ENCODE results near the gene ARHGAP24.

ARHGAP24 gene

DNA sequence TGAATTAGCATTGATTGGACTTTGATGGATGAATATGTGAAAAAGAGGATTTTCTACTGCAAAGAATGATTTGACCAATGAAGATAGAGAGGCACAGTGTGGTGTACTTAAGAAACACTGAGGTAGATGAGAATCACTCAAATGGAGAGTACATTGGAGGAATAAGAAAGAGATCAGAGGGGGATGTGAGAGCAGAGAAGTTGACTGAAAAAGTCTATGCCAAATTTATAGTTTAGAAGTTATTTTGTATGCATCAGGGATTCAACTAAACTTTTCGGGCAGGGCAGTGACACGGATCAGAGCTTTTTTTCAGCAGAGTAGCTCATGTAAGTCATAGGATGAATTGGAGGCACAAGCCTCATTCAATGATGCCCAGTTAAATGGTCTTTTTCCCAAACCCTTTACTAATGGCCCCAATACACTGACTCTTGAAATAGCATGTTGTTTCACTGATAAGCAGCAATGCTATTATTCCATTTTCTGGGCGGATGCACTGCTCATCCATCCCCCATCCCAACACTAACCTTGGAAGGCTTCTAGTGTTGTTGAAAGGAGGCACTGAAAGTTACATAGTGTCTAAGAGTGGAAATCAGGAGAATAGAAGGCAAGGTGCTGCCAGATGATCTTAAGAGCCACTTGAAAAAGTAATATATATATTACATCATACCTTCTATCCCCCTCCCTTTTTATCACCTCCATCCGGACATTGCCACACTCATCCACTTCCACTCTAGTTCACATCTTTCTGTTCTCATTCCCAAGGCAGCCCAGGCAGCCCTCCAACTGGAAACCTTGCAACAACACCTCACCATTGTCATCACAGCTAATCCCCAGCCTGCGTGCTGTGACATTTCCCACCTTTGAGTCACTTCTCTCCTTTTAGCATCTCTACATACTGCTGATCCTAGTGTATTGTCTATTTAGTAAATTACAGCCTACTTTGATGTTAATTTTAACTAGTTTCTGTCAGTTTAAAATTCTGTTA lies 46.1 kb downstream of the ARHGAP24 start:
- DNase-seq: no peak

DNA sequence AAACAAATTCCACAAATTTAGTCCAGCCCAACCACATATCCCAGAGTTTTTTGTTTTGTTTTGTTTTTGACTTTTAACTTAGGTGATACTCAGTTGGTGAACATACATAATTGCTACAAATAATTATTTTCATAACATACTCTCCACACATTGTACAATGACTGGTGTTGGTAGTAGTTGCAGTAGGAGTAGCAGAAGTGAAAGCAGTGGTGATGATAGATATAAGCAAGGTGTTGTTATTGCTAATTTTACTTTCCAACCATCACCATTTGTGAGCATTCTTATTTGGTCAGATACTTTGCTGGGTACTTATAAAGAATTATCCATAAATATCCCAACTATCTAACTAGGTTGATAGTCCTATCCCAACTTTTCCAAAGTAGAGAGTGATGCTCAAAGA lies 47.3 kb downstream of the ARHGAP24 start:
- DNase-seq: no peak

DNA sequence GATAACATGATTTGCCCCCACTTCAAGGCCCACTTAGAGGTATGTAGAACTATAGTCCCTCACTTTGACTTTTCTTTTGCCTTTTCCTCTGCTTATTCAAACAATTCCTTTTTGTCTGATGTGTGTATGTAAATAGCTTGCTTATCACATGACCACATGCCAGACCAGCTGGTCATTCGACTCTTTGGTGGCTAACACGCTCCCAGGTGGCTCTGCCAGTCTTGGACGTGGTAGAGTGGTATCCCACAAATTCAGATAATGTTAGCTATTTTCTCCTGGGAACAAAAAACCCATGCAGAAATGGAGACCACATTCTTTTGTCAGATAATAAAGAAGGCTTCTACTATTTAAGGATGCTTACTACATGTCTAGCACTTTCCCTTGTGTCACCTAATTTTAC lies 47.9 kb downstream of the ARHGAP24 start:
- no peak for DNase-seq

DNA sequence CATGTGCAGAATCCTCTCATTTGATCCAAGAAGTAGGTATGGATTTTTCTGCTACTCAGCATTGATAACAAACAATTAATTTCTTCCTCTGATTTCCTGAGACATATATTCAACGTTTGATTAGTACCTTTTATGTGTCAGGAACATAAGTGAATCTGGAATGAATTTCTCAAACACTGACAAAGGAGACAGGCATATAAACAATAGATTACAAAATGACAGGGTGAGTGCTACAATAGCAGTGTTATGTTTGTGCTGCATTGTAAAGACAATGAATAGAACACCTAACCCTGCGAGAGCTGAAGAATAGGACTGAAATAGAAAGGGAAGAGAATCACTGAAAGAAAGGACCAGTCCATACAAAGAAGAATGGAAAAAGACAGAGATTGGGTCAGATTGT lies 52.9 kb downstream of the ARHGAP24 start:
- no peak for DNase-seq

DNA sequence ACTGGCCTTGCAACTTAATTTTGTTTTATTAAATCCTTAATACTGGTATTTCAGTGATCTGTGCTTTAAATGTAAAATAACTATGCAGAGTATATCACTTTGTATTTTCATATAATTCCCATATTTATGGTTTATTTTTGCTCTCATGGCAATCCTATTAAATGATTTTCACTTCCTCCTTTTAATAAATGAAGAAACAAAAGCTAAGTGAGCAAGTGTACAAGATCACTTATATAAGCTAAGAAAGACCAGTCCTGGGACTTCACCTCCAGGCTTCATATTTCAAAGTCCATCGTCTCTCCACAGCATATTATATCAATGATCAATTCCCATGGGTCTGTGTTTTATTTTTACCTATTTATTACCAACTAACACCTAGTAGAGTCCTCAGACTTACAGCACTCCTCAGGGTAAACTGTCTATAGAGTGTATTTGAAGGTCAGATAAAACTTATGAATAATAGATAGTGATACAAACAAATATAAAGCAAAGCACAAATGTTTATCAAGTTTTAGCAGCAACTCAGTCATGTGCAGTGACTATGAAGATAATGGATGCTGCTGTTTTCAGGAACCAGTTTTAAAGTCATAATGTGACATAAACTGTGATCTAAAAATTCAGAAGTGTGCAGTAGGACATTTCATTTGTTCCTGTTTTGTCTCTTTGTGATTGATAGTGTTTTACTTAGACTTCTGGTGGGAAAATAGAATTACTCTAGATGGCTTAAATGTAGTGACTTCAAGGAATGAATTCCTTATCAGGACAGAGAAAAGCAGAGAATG lies 56.8 kb downstream of the ARHGAP24 start:
- no peak for DNase-seq

DNA sequence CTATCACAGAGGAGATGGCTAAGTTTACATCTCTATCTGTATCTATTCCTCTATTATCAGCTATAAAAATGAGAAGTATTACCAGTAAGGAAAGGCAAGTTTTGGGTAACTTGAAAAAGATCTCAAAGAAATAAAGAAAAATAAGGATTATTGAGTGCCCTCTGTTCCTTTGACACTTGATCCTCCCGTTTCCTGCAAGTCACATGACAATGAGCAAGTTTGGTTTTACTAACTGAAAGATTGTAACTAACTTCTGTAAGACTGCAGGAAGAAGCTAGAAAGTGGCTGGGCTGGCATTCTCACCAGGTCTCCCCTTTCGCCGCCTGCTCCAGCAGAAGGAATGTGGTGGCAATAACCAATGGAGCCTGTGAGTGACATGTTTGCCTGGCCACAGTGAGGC lies 59.2 kb downstream of the ARHGAP24 start:
- DNase-seq: no peak

DNA sequence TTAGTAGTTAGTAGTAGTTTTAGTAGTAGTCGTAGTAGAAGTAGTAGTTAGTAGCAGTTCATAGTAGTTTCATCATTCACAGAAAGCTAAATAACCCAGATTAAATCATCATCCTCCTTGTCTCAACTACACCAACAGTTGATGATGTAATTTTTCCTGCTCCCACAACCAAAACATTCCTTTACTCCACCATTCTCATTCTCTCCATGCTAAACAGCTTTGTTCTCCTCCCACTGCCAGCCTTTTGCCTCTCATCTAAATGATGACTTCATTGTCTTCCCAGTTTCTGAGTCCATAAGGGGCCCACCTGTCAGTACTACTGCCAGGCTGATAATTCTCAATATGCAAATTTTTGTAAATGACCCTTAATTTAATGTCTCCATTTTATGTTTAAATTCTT lies 68.9 kb downstream of the ARHGAP24 start:
- no peak for DNase-seq

DNA sequence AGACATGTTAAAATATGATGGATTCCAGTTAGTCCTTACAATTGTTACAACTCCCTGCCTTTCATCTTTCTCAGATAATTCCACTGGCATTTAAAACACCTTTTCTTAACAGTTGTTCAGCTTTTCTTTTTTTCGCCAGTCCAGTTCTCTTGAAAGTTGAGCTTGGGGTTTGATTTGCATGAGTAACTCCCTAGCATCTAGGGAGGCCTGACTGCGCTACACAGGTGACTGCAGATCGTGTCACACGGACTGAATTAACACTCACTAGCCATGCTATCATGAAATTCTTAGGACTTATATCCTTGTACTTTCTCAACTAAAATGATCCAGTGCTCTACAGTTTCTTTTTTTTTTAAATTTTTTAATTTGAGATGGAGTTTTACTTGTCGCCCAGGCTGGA lies 69.8 kb downstream of the ARHGAP24 start:
- DNase-seq: no peak

DNA sequence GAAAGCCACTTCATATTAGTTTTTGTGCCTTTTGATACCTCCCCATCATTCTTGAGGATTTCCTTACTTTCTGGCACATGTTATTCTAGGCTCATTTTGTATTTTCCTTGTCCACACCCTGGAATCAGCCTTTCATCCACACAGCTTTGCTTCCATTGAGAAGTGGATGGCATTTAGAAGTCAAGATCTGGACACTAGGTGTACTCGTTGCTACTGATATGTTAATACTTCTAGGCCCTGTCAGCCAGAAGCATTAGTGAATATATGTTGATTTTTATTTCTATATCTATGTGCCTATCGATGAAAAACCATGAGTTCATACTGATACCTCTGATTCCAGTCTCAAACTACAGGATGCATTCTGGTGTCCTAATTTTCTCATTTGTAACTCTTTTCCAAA lies 73.2 kb downstream of the ARHGAP24 start:
- DNase-seq: no peak

DNA sequence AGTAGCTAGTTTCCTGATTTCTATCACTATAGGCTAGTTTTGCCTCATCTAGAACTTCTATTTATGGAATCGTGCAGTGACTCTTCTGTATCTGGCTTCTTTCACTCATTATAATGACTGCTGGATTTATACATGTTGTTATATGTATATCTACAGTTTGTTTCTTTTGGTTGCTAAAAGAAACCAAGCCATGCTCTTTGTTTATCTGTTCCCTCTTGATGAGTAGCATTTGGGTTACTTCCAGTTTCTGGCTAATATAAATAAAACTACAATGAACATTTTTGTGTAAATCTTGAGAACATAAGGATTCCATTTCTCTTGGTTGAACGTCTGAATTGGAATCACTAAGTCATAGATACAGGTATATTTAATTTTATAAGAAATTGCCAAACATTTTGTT lies 73.9 kb downstream of the ARHGAP24 start:
- DNase-seq: no peak

DNA sequence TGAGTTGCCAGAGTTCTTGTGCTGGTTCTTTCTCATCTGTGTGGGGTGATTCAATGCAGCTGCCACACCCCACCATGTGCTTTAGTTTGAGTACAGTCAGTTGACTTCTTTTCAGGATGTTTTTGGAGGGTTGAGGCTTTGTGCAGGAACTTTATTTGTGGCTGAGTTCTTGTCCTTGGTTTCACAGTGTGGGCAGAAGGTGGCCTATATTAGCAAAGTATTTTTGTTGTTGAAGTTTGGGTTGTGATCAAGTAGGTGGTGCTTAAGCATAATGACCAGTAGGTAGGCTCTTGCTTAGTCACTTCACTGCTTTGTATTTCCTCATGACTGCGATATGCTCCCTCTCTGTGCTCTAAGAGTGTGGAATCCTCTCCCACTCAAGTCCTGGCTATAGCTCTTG lies 80.3 kb downstream of the ARHGAP24 start:
- no peak for DNase-seq

DNA sequence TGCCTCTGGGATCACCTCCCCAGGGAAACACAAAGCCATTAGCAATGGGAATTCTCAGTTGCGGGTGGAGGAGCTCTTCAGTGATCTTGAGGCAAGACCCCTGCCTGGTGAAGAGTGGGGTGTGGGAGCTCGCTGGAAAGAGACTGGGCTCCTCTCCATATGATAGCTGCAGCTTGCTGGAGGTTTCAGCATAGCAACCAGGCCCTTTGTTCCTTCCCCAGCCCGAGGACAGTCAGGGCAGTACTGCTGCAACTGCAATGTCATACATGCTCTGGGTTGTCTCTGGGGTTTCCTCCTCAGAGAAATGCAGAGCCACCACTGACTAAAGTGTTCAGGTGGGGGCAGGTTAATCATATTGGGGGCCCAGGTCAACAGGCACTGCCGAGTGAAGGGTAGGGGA lies 81.3 kb downstream of the ARHGAP24 start:
- no peak for DNase-seq

DNA sequence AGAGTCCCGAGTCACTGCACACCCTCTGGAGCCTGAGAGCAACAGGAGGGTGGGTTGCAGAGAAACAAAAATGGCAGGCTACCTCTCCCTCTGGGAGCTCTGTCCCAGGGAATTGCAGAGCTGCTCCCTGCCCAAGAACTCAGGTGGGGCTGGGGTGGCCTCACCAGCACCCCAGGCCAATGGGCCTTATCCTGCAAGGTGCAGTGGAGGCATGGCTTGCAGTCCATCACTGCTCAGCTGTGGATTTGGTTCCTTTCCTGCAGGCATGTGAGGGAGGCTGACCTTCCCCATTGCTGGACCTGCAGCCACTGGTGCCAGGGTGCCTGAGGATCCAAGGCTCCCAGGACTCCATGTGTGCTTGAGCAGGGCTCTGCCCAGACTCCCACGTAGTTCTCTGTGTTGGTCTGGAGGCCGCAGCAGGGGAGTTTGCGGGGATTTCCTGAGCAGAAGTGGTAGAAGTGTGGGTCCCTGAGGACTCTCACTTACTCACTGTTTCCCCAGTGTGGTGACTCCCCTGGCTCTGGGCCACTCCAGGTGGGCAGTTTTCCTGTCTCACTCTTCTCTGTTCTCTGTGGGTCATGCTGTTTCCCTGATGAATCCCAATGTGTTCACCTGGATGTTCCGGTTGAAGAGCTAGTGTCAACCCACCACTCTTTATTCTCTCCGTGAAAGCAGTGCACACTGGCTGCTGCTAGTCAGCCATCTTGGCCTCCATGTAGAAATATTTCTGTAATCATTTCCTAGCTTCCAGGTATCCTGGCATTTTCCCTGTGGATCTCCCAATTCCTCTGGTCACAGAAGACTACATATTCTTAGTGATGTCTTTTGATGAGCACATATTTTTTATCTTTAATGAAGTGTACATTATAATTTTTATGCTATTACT lies 82.3 kb downstream of the ARHGAP24 start:
- DNase-seq: no peak

DNA sequence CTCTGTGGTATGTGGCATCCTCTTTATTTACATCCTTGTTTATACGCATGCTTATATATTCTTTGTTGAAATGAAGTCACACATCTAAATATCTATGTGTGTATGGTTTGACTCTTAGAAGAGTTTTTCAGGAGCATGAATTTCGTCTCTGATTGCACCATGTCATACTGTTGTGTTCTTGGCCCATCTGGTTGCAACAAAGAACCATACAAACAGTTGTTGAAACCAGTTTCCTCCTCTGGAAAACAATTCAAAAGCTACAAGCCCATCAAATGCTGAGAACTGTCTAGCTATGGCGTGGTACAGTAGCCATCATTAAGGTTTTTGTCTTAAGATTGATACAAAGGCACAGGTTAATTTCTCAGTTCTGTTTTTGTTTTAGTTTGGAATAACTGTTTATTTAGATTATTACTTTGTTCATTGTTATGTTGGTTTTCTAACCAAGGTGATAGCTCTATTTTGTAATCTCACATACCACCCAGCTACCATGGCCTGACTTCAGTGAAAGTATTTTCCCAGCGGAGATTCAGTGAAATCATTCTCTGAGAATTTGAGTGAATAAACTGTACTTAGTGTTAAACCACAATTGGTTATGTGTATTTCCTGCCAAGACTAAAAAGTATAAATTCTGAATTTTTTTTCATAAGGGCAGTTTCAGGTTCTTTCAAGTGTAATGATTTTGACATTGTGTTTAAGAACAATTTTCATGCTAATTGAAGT lies 91.0 kb downstream of the ARHGAP24 start:
- DNase-seq: no peak

DNA sequence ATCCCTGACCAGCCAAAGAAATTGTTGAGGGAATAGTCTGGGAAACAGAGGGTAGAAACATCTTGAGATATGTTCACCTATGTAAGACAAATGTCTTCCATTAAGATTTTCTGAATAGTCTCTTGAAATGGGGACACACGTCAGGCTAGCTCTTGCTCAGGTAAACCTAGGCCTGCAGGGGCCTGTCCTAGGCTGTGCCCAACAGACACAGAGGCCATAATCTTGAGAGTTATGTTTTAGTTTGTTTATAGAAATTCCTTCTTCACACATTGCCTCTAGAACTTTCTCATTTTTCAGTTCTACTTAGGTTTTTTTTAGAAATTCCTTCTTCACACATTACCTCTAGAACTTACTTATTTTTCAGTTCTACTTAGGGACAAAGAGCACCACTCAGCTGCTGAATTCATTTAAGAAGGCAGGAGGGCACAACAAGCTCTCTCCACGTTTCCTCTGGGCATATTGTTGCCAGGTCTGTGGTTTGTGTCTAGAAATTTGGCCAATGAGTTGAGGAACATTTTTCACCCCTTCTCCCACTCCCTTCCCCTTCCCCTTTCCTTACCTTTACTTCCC lies 94.9 kb downstream of the ARHGAP24 start:
- DNase-seq: no peak

DNA sequence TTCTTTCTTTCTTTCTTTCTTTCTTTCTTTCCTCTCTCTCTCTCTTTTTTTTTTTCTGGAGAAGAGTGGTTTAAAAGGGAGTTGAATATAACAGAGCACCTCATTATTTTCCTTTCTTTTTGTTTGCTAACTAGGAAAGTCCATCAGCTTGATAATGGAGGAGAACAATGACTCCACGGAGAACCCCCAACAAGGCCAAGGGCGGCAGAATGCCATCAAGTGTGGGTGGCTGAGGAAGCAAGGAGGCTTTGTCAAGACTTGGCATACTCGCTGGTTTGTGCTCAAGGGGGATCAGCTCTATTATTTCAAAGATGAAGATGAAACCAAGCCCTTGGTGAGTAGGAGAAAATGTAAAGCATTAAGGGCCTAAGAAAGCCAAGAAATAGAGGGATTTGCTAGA lies 95.4 kb downstream of the ARHGAP24 start:
- DNase-seq: no peak

DNA sequence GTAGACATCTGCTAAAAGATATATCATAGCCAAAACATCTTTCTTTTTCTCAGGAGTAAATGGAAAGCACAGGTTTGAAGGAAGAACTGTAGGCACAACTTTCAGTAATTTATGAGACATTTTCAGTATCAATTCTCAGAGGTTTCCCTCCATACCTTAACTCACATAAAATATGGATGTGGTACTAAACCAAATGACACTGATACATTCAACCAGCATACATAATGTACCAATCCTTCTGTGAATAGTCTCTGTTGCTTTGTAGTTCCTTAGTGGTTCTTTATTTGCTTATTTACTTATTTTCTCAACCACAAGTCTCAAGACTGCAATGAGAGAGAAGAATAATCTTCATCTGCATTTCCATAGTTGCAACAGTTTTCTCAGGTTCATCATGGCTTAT lies 96.1 kb downstream of the ARHGAP24 start:
- DNase-seq: no peak

DNA sequence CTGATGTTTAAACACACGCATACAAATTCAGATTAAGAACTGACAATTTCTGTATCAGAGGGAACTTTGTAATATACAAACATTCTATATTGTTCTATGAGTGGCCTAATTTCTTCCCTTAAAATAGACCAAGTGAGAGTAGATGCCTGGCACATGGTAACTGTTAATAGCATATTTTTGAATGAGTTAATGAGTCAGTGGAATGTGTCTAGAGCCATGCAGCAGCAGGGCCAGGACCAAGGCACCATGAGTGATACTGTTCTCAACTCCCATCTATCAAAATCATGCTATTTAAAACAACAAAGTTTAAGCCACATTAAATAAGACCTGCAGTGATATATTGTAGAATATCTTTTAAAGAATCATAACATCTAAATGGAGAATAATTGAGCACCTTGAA lies 98.3 kb downstream of the ARHGAP24 start:
- DNase-seq: no peak

DNA sequence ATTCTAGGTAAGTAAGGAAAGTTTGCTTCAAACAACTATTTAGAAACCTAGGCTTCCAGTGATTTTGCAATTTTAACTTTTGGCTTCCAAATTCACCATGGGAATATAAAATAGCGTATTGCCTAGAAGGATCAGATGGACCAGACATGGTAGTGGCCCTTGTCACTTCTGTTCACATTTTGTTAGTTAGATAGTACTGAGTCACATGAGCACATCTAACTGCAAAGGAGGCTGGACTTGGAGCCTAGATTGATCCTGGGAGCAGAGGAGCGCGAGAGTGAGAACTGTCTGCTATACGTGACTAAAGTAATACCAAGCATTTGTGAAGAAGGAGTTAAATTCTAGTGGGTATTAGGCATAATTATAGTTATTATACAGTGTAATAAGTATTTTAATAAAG lies 102.4 kb downstream of the ARHGAP24 start:
- DNase-seq: no peak

DNA sequence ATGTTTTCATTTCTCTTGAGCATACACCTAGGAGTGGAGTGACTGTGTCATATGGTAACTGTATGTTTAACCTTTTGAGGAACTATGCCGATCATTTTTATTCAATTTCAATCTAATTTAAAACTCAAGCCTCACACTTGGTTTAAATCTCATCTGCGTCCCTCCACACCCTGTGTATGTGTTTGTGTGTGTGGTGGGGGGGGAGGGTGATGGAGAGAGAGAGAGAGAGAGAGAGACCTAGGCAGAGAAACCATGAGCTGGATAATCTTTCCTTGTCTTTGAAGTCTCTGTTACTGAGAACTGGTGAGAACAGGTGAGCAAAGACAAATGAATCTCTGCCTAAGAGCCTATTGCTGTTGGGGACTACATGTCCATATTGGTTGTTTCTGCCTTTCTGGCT lies 105.0 kb downstream of the ARHGAP24 start:
- no peak for DNase-seq

DNA sequence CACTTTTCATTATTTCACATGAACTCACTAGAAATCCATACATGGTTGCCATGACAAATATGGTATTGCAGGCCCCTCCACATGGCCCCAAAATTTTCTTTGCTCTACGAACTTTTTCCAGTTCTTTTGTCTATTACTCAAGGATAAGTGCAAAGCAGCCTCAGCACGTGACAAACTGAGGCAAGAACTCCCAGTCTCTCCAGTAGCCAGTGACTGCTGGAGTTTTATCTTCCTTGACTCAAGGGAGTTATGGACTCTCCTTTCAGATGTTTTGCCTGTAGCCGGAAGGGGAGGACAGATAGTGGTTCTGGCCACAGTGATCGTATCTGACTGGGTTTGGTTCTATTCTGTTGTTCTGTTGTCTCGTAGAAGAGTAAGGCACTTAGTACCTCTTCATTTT lies 105.5 kb downstream of the ARHGAP24 start:
- DNase-seq: no peak

DNA sequence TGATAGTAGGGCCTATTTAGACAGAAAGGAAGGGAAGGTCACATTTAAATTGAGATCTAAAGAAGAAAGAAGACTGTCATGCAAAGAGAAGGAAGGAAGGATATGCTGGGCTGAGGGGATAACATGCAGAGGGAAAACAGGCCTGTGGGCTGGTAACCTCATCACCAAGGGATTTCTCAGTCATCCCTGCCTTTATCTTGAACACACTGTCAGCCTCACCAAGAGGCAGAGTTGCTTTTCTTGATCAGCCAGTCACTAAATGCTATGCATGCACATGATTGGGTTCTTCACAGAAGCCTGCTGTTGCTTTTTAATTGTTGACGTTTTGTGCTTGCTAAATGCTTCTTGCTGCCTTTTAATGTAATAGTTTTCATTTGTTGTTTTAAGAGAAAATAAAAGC lies 113.0 kb downstream of the ARHGAP24 start:
- no peak for DNase-seq
